Measurements from ENCODE around the gene GOLPH3.
"Not testable (repeated sequence)": the region's sequence is repeated elsewhere in the genome, so short reads cannot be mapped to it uniquely, and the experiment has no call there.

The GOLPH3 gene

GRCh38 chr5:32174011-32174870 lies at the start of gene GOLPH3:
GOLPH3 (minus strand) TSS chr5:32174319; CDS start chr5:32174034, 285 bp downstream.
- DNase-seq, result peak; percentile 94

- DNase-seq, result no peak
Measured at GRCh38 chr5:32222723-32223470, 48.8 kb upstream of the GOLPH3 start.

GRCh38 chr5:32217886-32218396 lies 43.8 kb upstream of the GOLPH3 start:
- no peak for DNase-seq

- not testable (repeated sequence) for DNase-seq
Measured at GRCh38 chr5:32214344-32214743, 40.2 kb upstream of the GOLPH3 start.

GRCh38 chr5:32210151-32210550 lies 36.0 kb upstream of the GOLPH3 start:
- no peak for DNase-seq

GRCh38 chr5:32208837-32209236 lies 34.7 kb upstream of the GOLPH3 start:
- DNase-seq, result not testable (repeated sequence)

- no peak for DNase-seq
Measured at GRCh38 chr5:32207355-32207634, 33.2 kb upstream of the GOLPH3 start.

GRCh38 chr5:32206509-32207354 lies 32.6 kb upstream of the GOLPH3 start:
- DNase-seq, result no peak

- DNase-seq, result no peak
Measured at GRCh38 chr5:32206053-32206452, 31.9 kb upstream of the GOLPH3 start.

GRCh38 chr5:32202394-32202793 lies 28.3 kb upstream of the GOLPH3 start:
- DNase-seq, result no peak

- no peak for DNase-seq
Measured at GRCh38 chr5:32201122-32201753, 27.1 kb upstream of the GOLPH3 start.

- DNase-seq, result no peak
Measured at GRCh38 chr5:32197032-32197431, 22.9 kb upstream of the GOLPH3 start.

GRCh38 chr5:32195265-32195664 lies 21.1 kb upstream of the GOLPH3 start:
- DNase-seq, result no peak

- DNase-seq, result peak; percentile 97
Measured at GRCh38 chr5:32193591-32193990, 19.5 kb upstream of the GOLPH3 start.

GRCh38 chr5:32190095-32190494 lies 16.0 kb upstream of the GOLPH3 start:
- no peak for DNase-seq

- DNase-seq, result no peak
Measured at GRCh38 chr5:32187675-32188074, 13.6 kb upstream of the GOLPH3 start.

GRCh38 chr5:32182463-32183063 lies 8.4 kb upstream of the GOLPH3 start:
- no peak for DNase-seq

GRCh38 chr5:32173267-32174010 lies 680 bp downstream of the GOLPH3 start:
- peak; percentile 83 for DNase-seq

- no peak for DNase-seq
Measured at GRCh38 chr5:32172923-32173266, 1.2 kb downstream of the GOLPH3 start.

GRCh38 chr5:32172186-32172911 lies 1.8 kb downstream of the GOLPH3 start:
- not testable (repeated sequence) for DNase-seq

Measured in NCI-H774 (cell line).